ENCODE data around the gene CDC42EP1. TPM values are rescaled to one million over a fixed set of nuclear protein-coding genes. Genes with fewer than 3 reads are reported as not detected.
"Not testable (repeated sequence)": the region's sequence is repeated elsewhere in the genome, so short reads cannot be mapped to it uniquely, and the experiment has no call there.

CDC42EP1 gene
- total RNA-seq, 1 donor from 2014 or later, result 22.6 TPM

GRCh38 chr22:37588546-37589215, 28.4 kb downstream of the CDC42EP1 start:
- DNase-seq, result no peak

GRCh38 chr22:37589636-37590035, 29.4 kb downstream of the CDC42EP1 start:
- no peak for DNase-seq

- DNase-seq, result not testable (repeated sequence)
Measured at GRCh38 chr22:37591081-37591480, 30.8 kb downstream of the CDC42EP1 start.

GRCh38 chr22:37591823-37592404, 31.6 kb downstream of the CDC42EP1 start:
- DNase-seq, result no peak

- DNase-seq, result no peak
Measured at GRCh38 chr22:37594237-37594636, 34.0 kb downstream of the CDC42EP1 start.

- DNase-seq, result peak; percentile 14
Measured at GRCh38 chr22:37599153-37599552, 38.9 kb downstream of the CDC42EP1 start.

GRCh38 chr22:37601203-37601539, 40.9 kb downstream of the CDC42EP1 start:
- no peak for DNase-seq

- DNase-seq, result peak; percentile 65
Measured at GRCh38 chr22:37601540-37602442, 41.5 kb downstream of the CDC42EP1 start.

GRCh38 chr22:37602546-37603277, 42.4 kb downstream of the CDC42EP1 start:
- DNase-seq, result not testable (repeated sequence)

- no peak for DNase-seq
Measured at GRCh38 chr22:37604074-37604473, 43.8 kb downstream of the CDC42EP1 start.

GRCh38 chr22:37604875-37605274, 44.6 kb downstream of the CDC42EP1 start:
- no peak for DNase-seq

GRCh38 chr22:37607010-37607934, 47.0 kb downstream of the CDC42EP1 start:
- DNase-seq, result peak; percentile 80

- no peak for DNase-seq
Measured at GRCh38 chr22:37607935-37608476, 47.7 kb downstream of the CDC42EP1 start.

- peak; percentile 98 for DNase-seq
Measured at GRCh38 chr22:37608477-37609239, 48.4 kb downstream of the CDC42EP1 start, which contains the start of gene GGA1. Gene GGA1, plus strand, starts transcription at chr22:37608834. Its CDS starts 27 bp downstream, at chr22:37608861.

- DNase-seq, result peak; percentile 35
Measured at GRCh38 chr22:37609240-37610152, 49.2 kb downstream of the CDC42EP1 start.

GRCh38 chr22:37610153-37610475, 49.8 kb downstream of the CDC42EP1 start:
- not testable (repeated sequence) for DNase-seq

- DNase-seq, result peak; percentile 15
Measured at GRCh38 chr22:37610480-37611129, 50.3 kb downstream of the CDC42EP1 start.

GRCh38 chr22:37611207-37611606, 50.9 kb downstream of the CDC42EP1 start:
- no peak for DNase-seq
